MCF 10A (cell line): ENCODE data around the gene MRAS. TPM values are rescaled to one million over a fixed set of nuclear protein-coding genes. Genes with fewer than 3 reads are reported as not detected.

Source experiments
- BruUV-seq: library from RNA; stranded (reverse); fragments of 400-500 nt; replicated peaks from 2 replicates; lab custom pipeline; 2021; lab: Mats Ljungman, UMichigan
- CTCF ChIA-PET: fragments of 300-600 bp; sonication (Branson Sonifier 250); formaldehyde crosslinking; extraction: SDS; loops from one replicate; lab custom pipeline; 2021; ENCODE audit warnings: antibody characterized with exemption, inconsistent platforms; lab: Yijun Ruan, JAX
- POLR2A ChIA-PET: fragments of 300-600, 350-650 bp; sonication (Branson Sonifier 250); formaldehyde crosslinking; extraction: SDS; loops from one replicate; lab custom pipeline; 2020; ENCODE audit warnings: antibody characterized with exemption, inconsistent platforms; lab: Yijun Ruan, JAX
- DNase-seq: peaks from one replicate; pipeline ENCODE4 v3.0.0-alpha.2; 2018; ENCODE audit not compliant: unreplicated experiment
- H3K27ac Mint-ChIP-seq: one replicate; pipeline ENCODE4 v1.8.0; 2022; ENCODE audit warnings: mild to moderate bottlenecking, low read depth, mixed read lengths; ENCODE audit not compliant: unreplicated experiment
- H3K27me3 Mint-ChIP-seq: one replicate; pipeline ENCODE4 v1.8.0; 2022; ENCODE audit warnings: mixed read lengths; ENCODE audit not compliant: insufficient read depth, unreplicated experiment
- H3K36me3 Mint-ChIP-seq: one replicate; pipeline ENCODE4 v1.8.0; 2022; ENCODE audit warnings: mild to moderate bottlenecking, moderate library complexity, mixed read lengths; ENCODE audit not compliant: insufficient read depth, unreplicated experiment
- H3K4me1 Mint-ChIP-seq: one replicate; pipeline ENCODE4 v1.8.0; 2022; ENCODE audit warnings: mixed read lengths; ENCODE audit not compliant: insufficient read depth, unreplicated experiment
- H3K4me3 Mint-ChIP-seq: one replicate; pipeline ENCODE4 v1.8.0; 2022; ENCODE audit warnings: mild to moderate bottlenecking, moderate library complexity, mixed read lengths; ENCODE audit not compliant: unreplicated experiment
- H3K9me3 Mint-ChIP-seq: one replicate; pipeline ENCODE4 v1.8.0; 2022; ENCODE audit warnings: mixed read lengths; ENCODE audit not compliant: unreplicated experiment
- intact Hi-C: fragments of 100-400 bp; cut with micrococcal nuclease; formaldehyde crosslinking; loops from 2 replicates; pipeline ENCODE4 v1.14.1; 2022
- total RNA-seq: library from RNA; stranded (reverse); gene quantifications from 2 replicates; pipeline ENCODE4 v1.2.3, GENCODE V29; 2022
- TF ChIP-seq, protein P1 (sequence below): fragments of 200-600 bp; IDR thresholded peaks from one replicate; pipeline ENCODE4 v1.8.0; 2022; ENCODE audit warnings: antibody characterized with exemption, mild to moderate bottlenecking; ENCODE audit not compliant: unreplicated experiment

MRAS gene
- total RNA-seq, 1 experiment from 2014 or later, result 5.2 TPM

DNA sequence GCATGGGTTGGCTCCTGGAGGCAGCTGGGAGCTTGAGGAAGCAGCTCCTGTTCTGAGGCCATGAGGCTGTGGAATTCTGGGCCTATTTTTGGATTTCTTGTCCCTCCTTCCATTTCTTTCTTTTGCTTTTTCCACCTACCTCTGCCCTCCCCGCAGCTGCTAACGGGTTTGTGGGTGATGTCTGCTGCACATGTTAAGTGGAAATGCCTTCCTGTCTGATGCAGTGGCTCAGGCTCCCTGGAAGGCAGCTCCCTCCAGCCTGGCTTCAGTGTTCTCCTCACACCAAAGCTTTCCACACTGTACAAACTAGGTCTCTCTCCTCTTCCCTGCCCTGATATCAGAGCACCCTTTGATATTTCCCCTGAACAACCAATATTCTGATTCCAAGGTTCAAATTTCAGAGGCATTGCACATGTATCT is 52.3 kb downstream of the MRAS start:
- BruUV-seq, result no TSS peak
- ChIA-PET POLR2A (interaction anchor here (0.7 to 1.2 kb wide), 2 partner anchors 10 kb away, joined by 3 to 6 read pairs; no protein-coding TSS in a partner anchor), CTCF (interaction anchor here (0.5 to 13.8 kb wide), 8 partner anchors 10 to 536 kb away, joined by 3 to 130 read pairs (median 4); no protein-coding TSS in a partner anchor)
- no peaks in the 10 kb centered on the region for H3K9me3 Mint-ChIP-seq
- no peak for DNase-seq
- H3K27me3 Mint-ChIP-seq, result no peaks in the 10 kb centered on the region
- H3K4me3 Mint-ChIP-seq, result no peak overlapping the region
- intact Hi-C loops, result no loop called here
- H3K4me1 Mint-ChIP-seq, result no peaks in the 10 kb centered on the region
- no peak overlapping the region for H3K27ac Mint-ChIP-seq
- TF ChIP-seq, protein P1, sequence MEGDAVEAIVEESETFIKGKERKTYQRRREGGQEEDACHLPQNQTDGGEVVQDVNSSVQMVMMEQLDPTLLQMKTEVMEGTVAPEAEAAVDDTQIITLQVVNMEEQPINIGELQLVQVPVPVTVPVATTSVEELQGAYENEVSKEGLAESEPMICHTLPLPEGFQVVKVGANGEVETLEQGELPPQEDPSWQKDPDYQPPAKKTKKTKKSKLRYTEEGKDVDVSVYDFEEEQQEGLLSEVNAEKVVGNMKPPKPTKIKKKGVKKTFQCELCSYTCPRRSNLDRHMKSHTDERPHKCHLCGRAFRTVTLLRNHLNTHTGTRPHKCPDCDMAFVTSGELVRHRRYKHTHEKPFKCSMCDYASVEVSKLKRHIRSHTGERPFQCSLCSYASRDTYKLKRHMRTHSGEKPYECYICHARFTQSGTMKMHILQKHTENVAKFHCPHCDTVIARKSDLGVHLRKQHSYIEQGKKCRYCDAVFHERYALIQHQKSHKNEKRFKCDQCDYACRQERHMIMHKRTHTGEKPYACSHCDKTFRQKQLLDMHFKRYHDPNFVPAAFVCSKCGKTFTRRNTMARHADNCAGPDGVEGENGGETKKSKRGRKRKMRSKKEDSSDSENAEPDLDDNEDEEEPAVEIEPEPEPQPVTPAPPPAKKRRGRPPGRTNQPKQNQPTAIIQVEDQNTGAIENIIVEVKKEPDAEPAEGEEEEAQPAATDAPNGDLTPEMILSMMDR, result no peak
- H3K36me3 Mint-ChIP-seq, result no peaks in the 10 kb centered on the region

GRCh38 chr3:138401834-138402233 is 53.5 kb downstream of the MRAS start:
- no peak overlapping the region for H3K4me3 Mint-ChIP-seq
- H3K27me3 Mint-ChIP-seq, result no peaks in the 10 kb centered on the region
- no peaks in the 10 kb centered on the region for H3K4me1 Mint-ChIP-seq
- BruUV-seq, result no TSS peak
- intact Hi-C loops, result no loop called here
- TF ChIP-seq, protein P1, result no peak
- CTCF ChIA-PET, result interaction anchor here (0.5 to 13.8 kb wide), 6 partner anchors 11 to 310 kb away, joined by 3 to 130 read pairs (median 3); no protein-coding TSS in a partner anchor
- H3K36me3 Mint-ChIP-seq, result no peaks in the 10 kb centered on the region
- no peaks in the 10 kb centered on the region for H3K9me3 Mint-ChIP-seq
- DNase-seq, result no peak
- no peak overlapping the region for H3K27ac Mint-ChIP-seq
- POLR2A ChIA-PET, result no interaction called here

DNA sequence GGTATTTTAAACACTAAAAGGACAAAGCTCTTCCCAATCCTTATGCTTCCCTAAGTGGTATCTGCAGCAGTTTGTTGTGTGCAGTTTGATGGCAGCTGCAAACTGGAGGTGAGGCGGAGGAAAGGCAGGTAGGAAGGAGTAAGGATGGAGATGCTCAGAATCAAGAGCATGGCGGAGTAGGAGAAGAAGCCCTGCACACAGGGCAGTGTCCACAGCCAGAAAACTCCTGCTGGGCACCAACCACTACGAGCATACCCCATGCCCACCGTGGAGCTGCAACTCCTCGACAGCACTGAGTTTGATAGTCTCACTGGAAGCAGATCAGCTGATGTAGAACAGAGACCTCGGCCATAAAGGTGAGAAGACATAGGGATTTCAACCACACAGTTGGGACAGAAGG is 55.7 kb downstream of the MRAS start:
- Mint-ChIP-seq H3K27me3 (no peaks in the 10 kb centered on the region), H3K9me3 (peaks cover 7% of the 10 kb centered on the region), H3K4me3 (no peak overlapping the region), H3K36me3 (no peaks in the 10 kb centered on the region), H3K4me1 (no peaks in the 10 kb centered on the region), H3K27ac (no peak overlapping the region)
- POLR2A ChIA-PET, result no interaction called here
- CTCF ChIA-PET, result interaction anchor here (13.8 kb wide), 1 partner anchor 14 kb away, joined by 130 read pairs; no protein-coding TSS in a partner anchor
- TF ChIP-seq, protein P1, result no peak
- DNase-seq, result no peak
- no TSS peak for BruUV-seq
- intact Hi-C loops, result no loop called here

GRCh38 chr3:138405001-138405400 is 56.6 kb downstream of the MRAS start:
- no peaks in the 10 kb centered on the region for H3K36me3 Mint-ChIP-seq
- TF ChIP-seq, protein P1, result no peak
- H3K9me3 Mint-ChIP-seq, result peaks cover 7% of the 10 kb centered on the region
- BruUV-seq, result no TSS peak
- no peak overlapping the region for H3K4me3 Mint-ChIP-seq
- DNase-seq, result no peak
- CTCF ChIA-PET, result interaction anchor here (0.6 to 13.8 kb wide), 3 partner anchors 13 to 387 kb away, joined by 3 to 130 read pairs (median 4); no protein-coding TSS in a partner anchor
- no peak overlapping the region for H3K27ac Mint-ChIP-seq
- intact Hi-C loops, result no loop called here
- POLR2A ChIA-PET, result no interaction called here
- no peaks in the 10 kb centered on the region for H3K27me3 Mint-ChIP-seq
- no peaks in the 10 kb centered on the region for H3K4me1 Mint-ChIP-seq
